Endothelial cell of umbilical vein (primary cell): ENCODE data around the gene EEFSEC. TPM values are rescaled to one million over a fixed set of nuclear protein-coding genes. Genes with fewer than 3 reads are reported as not detected.

Experiments
- BruUV-seq: library from RNA; stranded (reverse); fragments of 400-500 nt; replicated peaks from 2 replicates; lab custom pipeline; 2021; lab: Mats Ljungman, UMichigan
- CTCF ChIA-PET: fragments of 300-600, 350-600 bp; sonication (Branson Sonifier 250); formaldehyde crosslinking; loops from one replicate; lab custom pipeline; 2021; ENCODE audit warnings: antibody characterized with exemption, inconsistent platforms; lab: Charles Lee
- POLR2A ChIA-PET: fragments of 300-600, 350-600 bp; sonication (Branson Sonifier 250); formaldehyde crosslinking; loops from one replicate; lab custom pipeline; 2021; ENCODE audit warnings: antibody characterized with exemption, inconsistent platforms; lab: Charles Lee
- DNase-seq: peaks from one replicate; pipeline ENCODE4 v3.0.0-alpha.2; 2011; ENCODE audit warnings: low read depth, low spot score
- FAIRE-seq: peaks from 2 replicates; lab custom pipeline; 2011; peaks lifted over from hg19 to GRCh38; lab: Jason Lieb, UNC
- H2AFZ ChIP-seq: 2 replicates; pipeline ENCODE4 v1.6.0; 2012; ENCODE audit warnings: low read depth, low read length, control low read depth, inconsistent platforms
- H3K27ac ChIP-seq: 2 replicates; pipeline ENCODE4 v1.5.1; 2011; ENCODE audit warnings: low read depth, mild to moderate bottlenecking, control low read depth, low read length, moderate library complexity; ENCODE audit not compliant: insufficient read depth
- H3K27me3 ChIP-seq, 2 experiments: 2 replicates each; pipeline versions ENCODE4 v1.6.0 to v1.6.1; 2011; ENCODE audit warnings: low read length in 2 of 2, mixed read lengths in 1 of 2; ENCODE audit not compliant: control insufficient read depth in 2 of 2, insufficient read depth in 2 of 2
- H3K36me3 ChIP-seq, 2 experiments: 2 replicates in 1 of 2; 3 replicates in 1 of 2; pipeline ENCODE4 v1.5.1; 2011; ENCODE audit warnings: low read length in 2 of 2, mild to moderate bottlenecking in 1 of 2, moderate library complexity in 1 of 2; ENCODE audit not compliant: control insufficient read depth in 2 of 2, insufficient read depth in 2 of 2; ENCODE audit errors: extremely low read depth in 1 of 2
- H3K4me1 ChIP-seq: 3 replicates; pipeline ENCODE4 v1.5.1; 2011; ENCODE audit warnings: mild to moderate bottlenecking, low read length; ENCODE audit not compliant: control insufficient read depth, insufficient read depth; ENCODE audit errors: extremely low read depth
- H3K4me2 ChIP-seq: 2 replicates; pipeline ENCODE4 v1.6.1; 2011; ENCODE audit warnings: low read length, control low read depth, mixed read lengths; ENCODE audit not compliant: insufficient read depth
- H3K4me3 ChIP-seq, 3 experiments: fragments of 200-600 bp in 1 of 3; sonication (generic), shearing (Covaris generic) in 1 of 3; replicated peaks in 1 of 3; 2 replicates each; pipeline ENCODE4 v1.5.1; 2011 to 2016; ENCODE audit warnings: control low read depth in 3 of 3, low read length in 3 of 3, mild to moderate bottlenecking in 2 of 3, inconsistent platforms in 1 of 3, low read depth in 1 of 3, moderate library complexity in 1 of 3; ENCODE audit not compliant: insufficient read depth in 1 of 3
- H3K79me2 ChIP-seq: 2 replicates; pipeline ENCODE4 v1.6.0; 2012; ENCODE audit warnings: low read length, inconsistent platforms; ENCODE audit not compliant: control insufficient read depth, insufficient read depth
- H3K9ac ChIP-seq: replicated peaks from 2 replicates; pipeline ENCODE3; 2011; ENCODE audit warnings: low read length, control low read depth; ENCODE audit not compliant: insufficient read depth; ENCODE audit errors: extremely low read depth
- H3K9me1 ChIP-seq: replicated peaks from 3 replicates; pipeline ENCODE4 v1.6.0; 2011; ENCODE audit warnings: mild to moderate bottlenecking, low read length; ENCODE audit not compliant: control insufficient read depth, insufficient read depth; ENCODE audit errors: extremely low read depth
- H3K9me3 ChIP-seq: replicated peaks from 2 replicates; pipeline ENCODE4 v1.5.1; 2012; ENCODE audit warnings: low read length, inconsistent platforms; ENCODE audit not compliant: control insufficient read depth, insufficient read depth
- H4K20me1 ChIP-seq: replicated peaks from 2 replicates; pipeline ENCODE3; 2011; ENCODE audit warnings: mild to moderate bottlenecking, low read length; ENCODE audit not compliant: control insufficient read depth, insufficient read depth; ENCODE audit errors: extremely low read depth
- CTCF ChIP-seq, 2 donors: IDR thresholded peaks; 1 replicate in 1 of 2; 2 replicates in 1 of 2; pipeline ENCODE4 v1.5.1; 2011; ENCODE audit warnings: low read length in 2 of 2, mild to moderate bottlenecking in 2 of 2, moderate library complexity in 2 of 2, control low read depth in 1 of 2, inconsistent platforms in 1 of 2, low read depth in 1 of 2; ENCODE audit not compliant: insufficient read depth in 1 of 2; ENCODE audit errors: extremely low read depth in 1 of 2
- EZH2 ChIP-seq: IDR thresholded peaks from 2 replicates; pipeline ENCODE4 v1.6.1; 2012; ENCODE audit warnings: borderline replicate concordance, low read depth, mild to moderate bottlenecking, moderate library complexity, low read length, inconsistent platforms; ENCODE audit not compliant: severe bottlenecking
- FOS ChIP-seq: IDR thresholded peaks from 2 replicates; pipeline ENCODE4 v1.6.1; 2011; ENCODE audit warnings: mild to moderate bottlenecking, low read length, moderate library complexity, borderline replicate concordance; ENCODE audit not compliant: insufficient read depth
- GATA2 ChIP-seq: IDR thresholded peaks from 2 replicates; pipeline ENCODE4 v1.7.0; 2011; ENCODE audit warnings: low read depth, mild to moderate bottlenecking, moderate library complexity, mixed read lengths, low read length; ENCODE audit not compliant: insufficient read length, insufficient read depth
- MYC ChIP-seq: IDR thresholded peaks from one replicate; pipeline ENCODE4 v1.6.1; 2011; ENCODE audit warnings: mild to moderate bottlenecking, low read depth, low read length
- POLR2A ChIP-seq: IDR thresholded peaks from 2 replicates; pipeline ENCODE4 v1.6.1; 2012; ENCODE audit warnings: low read depth, mild to moderate bottlenecking, control low read depth, low read length
- POLR2AphosphoS5 ChIP-seq: IDR thresholded peaks from 2 replicates; pipeline ENCODE4 v1.6.1; 2012; ENCODE audit warnings: low read depth, mild to moderate bottlenecking, control low read depth, low read length, moderate library complexity; ENCODE audit not compliant: insufficient read depth
- dilution Hi-C: fragments of 300-500 bp; cut with MboI; formaldehyde crosslinking; loops from one replicate; pipeline ENCODE4 v1.15.0; 2019; ENCODE audit warnings: low sequenced_read_pairs; ENCODE audit not compliant: extremely low pct_ligation_motif_present
- intact Hi-C: fragments of 100-400 bp; cut with micrococcal nuclease; formaldehyde crosslinking; loops from one replicate; pipeline ENCODE4 v1.10.0; 2022
- polyA plus RNA-seq, 4 experiments: library from polyadenylated mRNA; depleted of rRNA in 3 of 4; stranded (reverse) in 3 of 4; unstranded in 1 of 4; fragments of >200 nt; gene quantifications; 2 replicates each; pipeline versions ENCODE4 v1.2.1 to v1.2.3, GENCODE V29; 2011 to 2012; ENCODE audit warnings: missing spikeins in 1 of 4
- total RNA-seq: library from RNA; stranded (reverse); gene quantifications from 2 replicates; pipeline ENCODE4 v1.2.3, GENCODE V29; 2021
- TF ChIP-seq, protein P1 (sequence below): IDR thresholded peaks from 2 replicates; pipeline ENCODE4 v1.6.1; 2011; ENCODE audit not compliant: insufficient read depth, insufficient read length

The EEFSEC gene
- total and polyA plus RNA-seq, 2 donors (not counting 3 experiments of a cell fraction or from before 2014, with no cell fraction given), result 13.1 to 14.5 TPM

DNA sequence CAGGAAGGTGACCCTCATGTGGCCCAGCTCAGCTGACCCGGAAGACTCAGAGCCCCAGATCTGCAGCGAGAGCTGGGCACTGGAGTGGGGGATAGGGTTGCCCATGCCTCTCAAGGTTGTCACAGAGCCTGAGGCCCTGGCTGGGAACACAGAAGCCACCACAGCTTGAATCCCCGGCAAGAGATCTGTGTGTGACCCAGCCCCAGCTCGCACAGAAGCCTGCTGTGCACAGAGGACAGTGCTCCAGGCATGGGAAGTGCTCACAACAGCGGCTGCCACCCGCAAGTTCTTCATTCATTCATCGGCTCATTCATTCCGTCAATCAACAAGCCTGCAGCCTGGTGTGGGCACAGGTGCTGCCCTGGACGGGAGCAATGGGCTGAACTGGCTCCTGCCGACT lies 277.0 kb downstream of the EEFSEC start:
- dilution Hi-C loops (loop anchor here (25.0 kb wide), 1 partner anchor 157 kb away; no protein-coding TSS in a partner anchor), intact Hi-C loops (no loop called here)
- Histone ChIP-seq H3K4me1 (no peaks in the 10 kb centered on the region), H3K27ac (no peak overlapping the region), H4K20me1 (no peaks in the 10 kb centered on the region), H3K36me3 (no peaks in the 10 kb centered on the region), H3K4me2 (no peak overlapping the region), H3K9ac (no peak overlapping the region), H3K4me3 (no peak overlapping the region), H3K9me3 (no peaks in the 10 kb centered on the region), H2AFZ (no peak overlapping the region), H3K79me2 (no peaks in the 10 kb centered on the region), H3K27me3 (peaks cover 26 to 27% of the 10 kb centered on the region in 2 experiments), H3K9me1 (no peaks in the 10 kb centered on the region)
- no peak for TF ChIP-seq CTCF (IDR thresholded peaks at IDR 0.05; ENCODE audit: extremely low read depth in 1 of 2, insufficient read depth in 1 of 2, low read depth in 1 of 2, low read length in 2 of 2)
- TF ChIP-seq POLR2A, result no peak
- TF ChIP-seq, protein P1, sequence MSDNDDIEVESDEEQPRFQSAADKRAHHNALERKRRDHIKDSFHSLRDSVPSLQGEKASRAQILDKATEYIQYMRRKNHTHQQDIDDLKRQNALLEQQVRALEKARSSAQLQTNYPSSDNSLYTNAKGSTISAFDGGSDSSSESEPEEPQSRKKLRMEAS, result no peak
- TF ChIP-seq POLR2AphosphoS5, result no peak
- no peak for TF ChIP-seq EZH2
- no peak for TF ChIP-seq GATA2
- no peak for TF ChIP-seq MYC
- no peak for TF ChIP-seq FOS
- FAIRE-seq (no peak), DNase-seq (no peak)
- BruUV-seq, result no TSS peak
- POLR2A ChIA-PET, result no interaction called here
- CTCF ChIA-PET, result interaction anchor here (0.7 to 2.9 kb wide), 7 partner anchors 27 to 260 kb away, joined by 3 to 10 read pairs (median 3); no protein-coding TSS in a partner anchor
